H1 (cell line): ENCODE data around the gene ZC3H7B. TPM values are rescaled to one million over a fixed set of nuclear protein-coding genes. Genes with fewer than 3 reads are reported as not detected.

ENCODE experiments used
- CTCF ChIA-PET: fragments of 300-600 bp; sonication (Branson Sonifier 250); formaldehyde crosslinking; loops from one replicate; lab custom pipeline; 2021; ENCODE audit not compliant: partially characterized antibody; lab: Charles Lee
- POLR2A ChIA-PET: fragments of 300-600 bp; sonication (Branson Sonifier 250); formaldehyde crosslinking; loops from one replicate; lab custom pipeline; 2021; ENCODE audit warnings: inconsistent platforms; ENCODE audit not compliant: partially characterized antibody; lab: Charles Lee
- DNase-seq, 2 experiments: peaks; one replicate each; pipeline versions ENCODE4 v3.0.0 to v3.0.0-alpha.2; 2010 to 2022; ENCODE audit warnings: low spot score in 2 of 2, low read depth in 1 of 2, mixed read lengths in 1 of 2
- FAIRE-seq: peaks from 2 replicates; lab custom pipeline; 2011; peaks lifted over from hg19 to GRCh38; lab: Jason Lieb, UNC
- H2AFZ ChIP-seq: 2 replicates; pipeline ENCODE4 v1.8.1; 2012; ENCODE audit warnings: low read length, inconsistent platforms
- H2AK5ac ChIP-seq: 2 replicates; pipeline ENCODE4 v1.6.1; 2013; ENCODE audit warnings: low read depth, low read length
- H2BK120ac ChIP-seq: replicated peaks from 2 replicates; pipeline ENCODE3; 2013; ENCODE audit warnings: low read depth, low read length, inconsistent platforms
- H2BK12ac ChIP-seq: 2 replicates; pipeline ENCODE4 v1.6.1; 2013; ENCODE audit warnings: low read depth, low read length
- H2BK15ac ChIP-seq: 2 replicates; pipeline ENCODE4 v1.6.1; 2013; ENCODE audit warnings: low read length
- H2BK20ac ChIP-seq: 2 replicates; pipeline ENCODE4 v1.6.1; 2013; ENCODE audit warnings: low read length
- H2BK5ac ChIP-seq: 2 replicates; pipeline ENCODE4 v1.6.1; 2013; ENCODE audit warnings: low read depth, low read length
- H3K14ac ChIP-seq: 2 replicates; pipeline ENCODE4 v1.6.1; 2013; ENCODE audit warnings: inconsistent platforms; ENCODE audit not compliant: insufficient read length
- H3K18ac ChIP-seq: 2 replicates; pipeline ENCODE4 v1.6.1; 2013; ENCODE audit warnings: low read length; ENCODE audit errors: extremely low read depth
- H3K23ac ChIP-seq: 2 replicates; pipeline ENCODE4 v1.6.1; 2013; ENCODE audit warnings: inconsistent platforms; ENCODE audit not compliant: insufficient read length
- H3K23me2 ChIP-seq: 2 replicates; pipeline ENCODE4 v1.6.1; 2013; ENCODE audit warnings: low read depth, low read length
- H3K27ac ChIP-seq: 2 replicates; pipeline ENCODE4 v1.6.1; 2011; ENCODE audit warnings: low read depth, low read length, inconsistent platforms
- H3K27me3 ChIP-seq, 4 experiments: replicated peaks in 1 of 4; 1 replicate in 1 of 4; 2 replicates in 3 of 4; pipeline versions ENCODE4 v1.6.1 to v1.8.1; 2011 to 2013; ENCODE audit warnings: low read length in 3 of 4, mild to moderate bottlenecking in 3 of 4, inconsistent platforms in 2 of 4, mixed read lengths in 2 of 4, moderate library complexity in 1 of 4; ENCODE audit not compliant: control insufficient read depth in 3 of 4, insufficient read depth in 3 of 4; ENCODE audit errors: extremely low read depth in 1 of 4
- H3K36me3 ChIP-seq, 4 experiments: 2 replicates each; pipeline versions ENCODE4 v1.6.1 to v1.8.1; 2011 to 2013; ENCODE audit warnings: mild to moderate bottlenecking in 4 of 4, low read length in 3 of 4, moderate library complexity in 2 of 4, control low read depth in 1 of 4, inconsistent platforms in 1 of 4; ENCODE audit not compliant: insufficient read depth in 4 of 4, control insufficient read depth in 2 of 4
- H3K4ac ChIP-seq: replicated peaks from 2 replicates; pipeline ENCODE3; 2013; ENCODE audit warnings: low read length, low read depth, mixed read lengths, inconsistent platforms; ENCODE audit not compliant: insufficient read length
- H3K4me1 ChIP-seq, 4 experiments: replicated peaks in 1 of 4; 1 replicate in 1 of 4; 2 replicates in 3 of 4; pipeline versions ENCODE4 v1.6.1 to v1.8.1; 2011 to 2013; ENCODE audit warnings: low read length in 3 of 4, inconsistent platforms in 2 of 4, mixed read lengths in 1 of 4; ENCODE audit not compliant: insufficient read depth in 4 of 4, control insufficient read depth in 3 of 4
- H3K4me2 ChIP-seq, 2 experiments: 2 replicates each; pipeline versions ENCODE4 v1.6.1 to v1.8.1; 2011 to 2013; ENCODE audit warnings: low read depth in 2 of 2, low read length in 2 of 2, control low read depth in 1 of 2, inconsistent platforms in 1 of 2, mild to moderate bottlenecking in 1 of 2; ENCODE audit not compliant: insufficient read depth in 1 of 2
- H3K4me3 ChIP-seq, 4 experiments: fragments of 200-600, 300-600 bp in 1 of 4; sonication (generic), shearing (Covaris generic), sonication (Bioruptor Twin) in 1 of 4; 2 replicates each; pipeline versions ENCODE4 v1.5.1 to v1.8.1; 2011 to 2016; ENCODE audit warnings: low read length in 4 of 4, low read depth in 3 of 4, control low read depth in 2 of 4, inconsistent platforms in 2 of 4, mild to moderate bottlenecking in 2 of 4, mixed read lengths in 1 of 4, moderate library complexity in 1 of 4; ENCODE audit not compliant: insufficient read depth in 2 of 4; ENCODE audit errors: extremely low read depth in 1 of 4
- H3K56ac ChIP-seq: replicated peaks from 2 replicates; pipeline ENCODE3; 2013; ENCODE audit warnings: low read depth, mild to moderate bottlenecking, mixed read lengths, low read length, inconsistent platforms; ENCODE audit not compliant: insufficient read length
- H3K79me1 ChIP-seq: 2 replicates; pipeline ENCODE4 v1.6.1; 2013; ENCODE audit warnings: low read depth, low read length, control low read depth
- H3K79me2 ChIP-seq, 2 experiments: 2 replicates each; pipeline versions ENCODE4 v1.6.1 to v1.8.1; 2012 to 2013; ENCODE audit warnings: low read length in 2 of 2, mild to moderate bottlenecking in 2 of 2, inconsistent platforms in 1 of 2; ENCODE audit not compliant: insufficient read depth in 2 of 2, control insufficient read depth in 1 of 2
- H3K9ac ChIP-seq, 4 experiments: replicated peaks in 1 of 4; 1 replicate in 1 of 4; 2 replicates in 3 of 4; pipeline versions ENCODE4 v1.6.1 to v1.8.1; 2011 to 2013; ENCODE audit warnings: low read depth in 3 of 4, low read length in 3 of 4, control low read depth in 2 of 4, mild to moderate bottlenecking in 2 of 4, moderate library complexity in 2 of 4, inconsistent platforms in 1 of 4; ENCODE audit errors: extremely low read depth in 1 of 4
- H3K9me3 ChIP-seq, 2 experiments: 2 replicates each; pipeline versions ENCODE4 v1.6.1 to v1.8.1; 2012 to 2013; ENCODE audit warnings: mild to moderate bottlenecking in 2 of 2, moderate library complexity in 2 of 2, control low read depth in 1 of 2, inconsistent platforms in 1 of 2, low read depth in 1 of 2, low read length in 1 of 2, mixed read lengths in 1 of 2; ENCODE audit not compliant: insufficient read depth in 2 of 2
- H4K20me1 ChIP-seq, 2 experiments: replicated peaks in 1 of 2; 2 replicates each; pipeline versions ENCODE3 to v1.8.1; 2011 to 2013; ENCODE audit warnings: inconsistent platforms in 2 of 2, low read length in 2 of 2, mild to moderate bottlenecking in 1 of 2; ENCODE audit not compliant: insufficient read depth in 2 of 2, control insufficient read depth in 1 of 2
- H4K5ac ChIP-seq: 2 replicates; pipeline ENCODE4 v1.6.1; 2013; ENCODE audit warnings: low read length, low read depth, mixed read lengths, inconsistent platforms; ENCODE audit not compliant: insufficient read length
- H4K8ac ChIP-seq: 2 replicates; pipeline ENCODE4 v1.8.0; 2013; ENCODE audit warnings: mild to moderate bottlenecking, moderate library complexity, low read length, inconsistent platforms; ENCODE audit not compliant: insufficient read depth; ENCODE audit errors: extremely low read depth
- H4K91ac ChIP-seq: replicated peaks from 2 replicates; pipeline ENCODE3; 2013; ENCODE audit warnings: low read length, mixed read lengths, inconsistent platforms; ENCODE audit not compliant: insufficient read length
- CBX5 ChIP-seq: fragments of 300-800, 300-1000 bp; sonication (generic); IDR thresholded peaks from 2 replicates; pipeline ENCODE4 v1.7.1; 2016; ENCODE audit warnings: antibody characterized with exemption, low read length, low read depth
- EZH2 ChIP-seq: fragments of 200-600 bp; sonication (generic); IDR thresholded peaks from 2 replicates; pipeline ENCODE4 v1.7.1; 2012; ENCODE audit warnings: low read depth, mild to moderate bottlenecking, moderate library complexity, low read length, inconsistent platforms; ENCODE audit not compliant: severe bottlenecking
- HDAC2 ChIP-seq, 2 experiments: fragments of 300-600 bp in 1 of 2; sonication (generic) in 1 of 2; IDR thresholded peaks; 2 replicates each; pipeline ENCODE4 v1.6.1; 2011 to 2012; ENCODE audit warnings: low read depth in 2 of 2, low read length in 2 of 2, mild to moderate bottlenecking in 2 of 2, moderate library complexity in 2 of 2, borderline replicate concordance in 1 of 2, inconsistent platforms in 1 of 2
- PHF8 ChIP-seq: fragments of 200-600 bp; sonication (generic); conservative IDR thresholded peaks from 2 replicates; pipeline ENCODE4 v1.7.1; 2012; ENCODE audit warnings: low read depth, mild to moderate bottlenecking, inconsistent platforms, low read length, moderate library complexity
- POU5F1 ChIP-seq: IDR thresholded peaks from 2 replicates; pipeline ENCODE4 v1.6.1; 2011; ENCODE audit warnings: low read depth, mild to moderate bottlenecking, low read length, moderate library complexity
- RNF2 ChIP-seq: fragments of 200-900, 300-1000 bp; sonication (generic); IDR thresholded peaks from 2 replicates; pipeline ENCODE4 v1.7.1; 2016; ENCODE audit warnings: borderline replicate concordance, low read depth, mild to moderate bottlenecking, antibody characterized with exemption, low read length; ENCODE audit not compliant: poor library complexity, severe bottlenecking; ENCODE audit errors: missing control alignments
- SIRT6 ChIP-seq: IDR thresholded peaks from one replicate; pipeline ENCODE4 v1.7.1; 2012; ENCODE audit warnings: low read length, inconsistent platforms
- SP2 ChIP-seq: IDR thresholded peaks from 2 replicates; pipeline ENCODE4 v1.6.1; 2012; ENCODE audit warnings: mild to moderate bottlenecking, low read length, inconsistent platforms
- SRF ChIP-seq: IDR thresholded peaks from 2 replicates; pipeline ENCODE4 v1.6.1; 2011; ENCODE audit warnings: mild to moderate bottlenecking, low read depth, low read length, moderate library complexity
- WGBS, 2 experiments: shearing (Covaris generic) in 1 of 2; methylation state at CpG; one replicate each; pipeline versions ENCODE4 v1.1.6 to v1.1.7; 2013 to 2015; ENCODE audit warnings: low lambda C conversion rate in 2 of 2, mixed read lengths in 2 of 2, inconsistent platforms in 1 of 2, low coverage in 1 of 2, missing lambda C conversion rate in 1 of 2; ENCODE audit not compliant: insufficient replicate concordance in 2 of 2, insufficient coverage in 1 of 2, insufficient read length in 1 of 2; ENCODE audit errors: extremely low coverage in 1 of 2, missing lambda C conversion rate in 1 of 2; 5-methylcytosine and 5-hydroxymethylcytosine counted together
- polyA plus RNA-seq, 7 experiments: library from polyadenylated mRNA; depleted of rRNA in 3 of 7; stranded (reverse) in 5 of 7; unstranded in 2 of 7; fragments of >200 nt in 5 of 7; fragments of 200-250 nt in 2 of 7; gene quantifications; 1 replicate in 5 of 7; 2 replicates in 1 of 7; 4 replicates in 1 of 7; pipeline versions ENCODE4 v1.2.1 to v1.2.3, GENCODE V29; 2011 to 2013; ENCODE audit warnings: missing spikeins in 2 of 7, mixed read lengths in 2 of 7
- total RNA-seq: library from RNA; stranded (reverse); fragmentation: NEBNext Ultra II Directional; extraction: Animal tissue kit (Norgen Biotek cat#: 25700); gene quantifications from 2 replicates; pipeline ENCODE4 v1.2.1, GENCODE V29; 2021
- TF ChIP-seq, protein P1 (sequence below): IDR thresholded peaks from 2 replicates; pipeline ENCODE4 v1.6.1; 2012; ENCODE audit warnings: low read length, inconsistent platforms

The ZC3H7B gene
- total and polyA plus RNA-seq, 2 of the 8 experiments (the other 6 are each of a cell fraction or from before 2014, with no cell fraction given): 35.5 to 78.6 TPM

DNA sequence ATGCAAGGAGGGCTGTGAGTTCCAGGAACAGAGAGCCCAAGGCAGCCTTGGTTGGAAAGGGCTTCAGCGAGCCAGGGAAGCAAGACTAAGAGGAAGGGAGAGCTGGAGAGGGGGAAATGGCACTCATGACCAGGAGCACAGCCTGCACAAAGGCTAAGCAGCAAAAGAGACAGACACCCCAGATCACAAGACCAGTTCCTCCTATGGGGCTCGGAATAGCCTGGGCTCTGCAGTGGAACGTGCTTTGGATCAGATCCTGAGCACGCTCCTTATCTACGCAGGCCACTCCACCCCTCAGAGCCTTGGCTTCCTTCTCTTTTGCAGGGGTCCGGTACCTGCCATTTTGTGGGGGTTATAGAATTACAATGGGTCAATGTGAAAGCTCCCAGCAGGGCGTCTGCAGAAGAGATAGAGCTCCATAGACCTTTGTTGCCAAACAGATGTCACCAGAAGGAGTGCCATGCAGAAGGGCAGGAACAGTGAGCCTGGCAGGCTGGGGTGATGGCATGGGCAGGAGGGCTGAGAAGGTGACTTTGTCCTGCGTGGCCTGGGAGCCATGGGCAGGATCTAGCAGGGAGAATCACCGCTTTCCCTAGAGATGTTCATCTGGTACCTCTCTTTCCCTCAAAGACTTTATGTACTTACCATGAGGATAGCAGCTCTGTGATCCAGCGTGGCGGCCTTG, 33.8 kb downstream of the ZC3H7B start:
- Histone ChIP-seq H4K8ac (no peak overlapping the region), H3K9ac (no peak overlapping the region), H2AK5ac (no peak overlapping the region), H3K14ac (no peak overlapping the region), H4K5ac (no peak overlapping the region), H3K56ac (no peak overlapping the region), H2BK120ac (no peak overlapping the region), H3K36me3 (peaks cover 5 to 39% (median 10%) of the 10 kb centered on the region in 4 experiments; a peak in 5 of 8 replicates), H2BK15ac (no peak overlapping the region), H2AFZ (no peak overlapping the region), H3K4ac (no peak overlapping the region), H3K27me3 (no peaks in the 10 kb centered on the region), H3K4me3 (no peak overlapping the region), H4K20me1 (peaks cover 0 to 2% of the 10 kb centered on the region in 2 experiments), H3K4me2 (no peak overlapping the region), H3K23ac (no peak overlapping the region), H4K91ac (no peak overlapping the region), H2BK5ac (no peak overlapping the region), H2BK20ac (no peak overlapping the region), H3K27ac (no peak overlapping the region), H3K23me2 (no peaks in the 10 kb centered on the region), H3K18ac (no peak overlapping the region), H3K9me3 (no peaks in the 10 kb centered on the region), H3K79me2 (no peaks in the 10 kb centered on the region), H2BK12ac (no peak overlapping the region), H3K4me1 (peaks cover 0 to 8% (median 0%) of the 10 kb centered on the region in 4 experiments; a peak in 2 of 7 replicates), H3K79me1 (no peaks in the 10 kb centered on the region)
- DNase-seq (no peak), FAIRE-seq (no peak)
- WGBS, 2 experiments: 93% methylated on average over 10 of the region's 11 CpGs; no CpG with 5 or more reads in 1 of the 2 experiments
- CTCF ChIA-PET: interaction anchor here (0.8 to 1.4 kb wide), 3 partner anchors 42 to 197 kb away, joined by 3 read pairs; no protein-coding TSS in a partner anchor
- POLR2A ChIA-PET: interaction anchor here (0.8 to 2.9 kb wide), 5 partner anchors 10 to 46 kb away, joined by 3 to 16 read pairs (median 3); partner anchors contain the start of gene TEF
- no peak for TF ChIP-seq CBX5
- no peak for TF ChIP-seq PHF8
- TF ChIP-seq HDAC2 (IDR thresholded peaks at IDR 0.05; ENCODE audit: borderline replicate concordance in 1 of 2, low read depth in 2 of 2, low read length in 2 of 2): no peak
- no peak for TF ChIP-seq RNF2
- no peak for TF ChIP-seq POU5F1
- no peak for TF ChIP-seq SRF
- no peak for TF ChIP-seq SP2
- TF ChIP-seq SIRT6: no peak
- no peak for TF ChIP-seq EZH2
- TF ChIP-seq, protein P1, sequence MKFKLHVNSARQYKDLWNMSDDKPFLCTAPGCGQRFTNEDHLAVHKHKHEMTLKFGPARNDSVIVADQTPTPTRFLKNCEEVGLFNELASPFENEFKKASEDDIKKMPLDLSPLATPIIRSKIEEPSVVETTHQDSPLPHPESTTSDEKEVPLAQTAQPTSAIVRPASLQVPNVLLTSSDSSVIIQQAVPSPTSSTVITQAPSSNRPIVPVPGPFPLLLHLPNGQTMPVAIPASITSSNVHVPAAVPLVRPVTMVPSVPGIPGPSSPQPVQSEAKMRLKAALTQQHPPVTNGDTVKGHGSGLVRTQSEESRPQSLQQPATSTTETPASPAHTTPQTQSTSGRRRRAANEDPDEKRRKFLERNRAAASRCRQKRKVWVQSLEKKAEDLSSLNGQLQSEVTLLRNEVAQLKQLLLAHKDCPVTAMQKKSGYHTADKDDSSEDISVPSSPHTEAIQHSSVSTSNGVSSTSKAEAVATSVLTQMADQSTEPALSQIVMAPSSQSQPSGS: no peak
